Epithelial cell of esophagus (primary cell): ENCODE measurements around the gene IL18R1.
A peak's percentile ranks its signal among the peaks of the same experiment; 100 is the strongest.

Experiments used
- DNase-seq: peaks from one replicate; pipeline ENCODE4 v3.0.0; 2010; ENCODE audit warnings: low read depth
- H3K4me3 ChIP-seq: 2 replicates; pipeline ENCODE4 v1.5.1; 2011; ENCODE audit warnings: mild to moderate bottlenecking, low read length, control low read depth
- TF ChIP-seq, protein P1 (sequence below): IDR thresholded peaks from 2 replicates; pipeline ENCODE4 v1.5.1; 2011; ENCODE audit warnings: low read depth, mild to moderate bottlenecking, low read length, control low read depth, inconsistent platforms; ENCODE audit not compliant: insufficient read depth; ENCODE audit errors: missing control alignments

Gene IL18R1

DNA sequence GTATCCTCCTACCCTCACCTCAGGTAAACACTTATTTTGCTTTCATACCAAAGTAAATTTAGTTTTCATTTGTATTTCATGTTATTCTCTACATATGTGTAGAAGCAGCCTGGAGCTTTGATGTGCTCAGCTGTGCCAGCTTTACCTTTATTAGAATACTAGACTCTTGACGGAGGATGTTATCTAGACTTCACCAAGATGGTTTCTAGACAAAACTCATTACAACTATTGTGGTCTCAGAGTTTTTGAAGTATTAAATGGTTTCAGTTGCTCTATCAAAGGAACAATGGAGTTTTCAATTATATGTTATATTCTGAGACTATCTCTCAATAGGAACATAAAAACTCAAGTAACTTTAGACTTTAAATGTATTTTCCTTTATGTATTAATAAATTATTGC is 62.4 kb downstream of the IL18R1 start:
- no peak for DNase-seq
- TF ChIP-seq, protein P1, sequence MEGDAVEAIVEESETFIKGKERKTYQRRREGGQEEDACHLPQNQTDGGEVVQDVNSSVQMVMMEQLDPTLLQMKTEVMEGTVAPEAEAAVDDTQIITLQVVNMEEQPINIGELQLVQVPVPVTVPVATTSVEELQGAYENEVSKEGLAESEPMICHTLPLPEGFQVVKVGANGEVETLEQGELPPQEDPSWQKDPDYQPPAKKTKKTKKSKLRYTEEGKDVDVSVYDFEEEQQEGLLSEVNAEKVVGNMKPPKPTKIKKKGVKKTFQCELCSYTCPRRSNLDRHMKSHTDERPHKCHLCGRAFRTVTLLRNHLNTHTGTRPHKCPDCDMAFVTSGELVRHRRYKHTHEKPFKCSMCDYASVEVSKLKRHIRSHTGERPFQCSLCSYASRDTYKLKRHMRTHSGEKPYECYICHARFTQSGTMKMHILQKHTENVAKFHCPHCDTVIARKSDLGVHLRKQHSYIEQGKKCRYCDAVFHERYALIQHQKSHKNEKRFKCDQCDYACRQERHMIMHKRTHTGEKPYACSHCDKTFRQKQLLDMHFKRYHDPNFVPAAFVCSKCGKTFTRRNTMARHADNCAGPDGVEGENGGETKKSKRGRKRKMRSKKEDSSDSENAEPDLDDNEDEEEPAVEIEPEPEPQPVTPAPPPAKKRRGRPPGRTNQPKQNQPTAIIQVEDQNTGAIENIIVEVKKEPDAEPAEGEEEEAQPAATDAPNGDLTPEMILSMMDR: no peak
- no peak overlapping the region for H3K4me3 ChIP-seq

DNA sequence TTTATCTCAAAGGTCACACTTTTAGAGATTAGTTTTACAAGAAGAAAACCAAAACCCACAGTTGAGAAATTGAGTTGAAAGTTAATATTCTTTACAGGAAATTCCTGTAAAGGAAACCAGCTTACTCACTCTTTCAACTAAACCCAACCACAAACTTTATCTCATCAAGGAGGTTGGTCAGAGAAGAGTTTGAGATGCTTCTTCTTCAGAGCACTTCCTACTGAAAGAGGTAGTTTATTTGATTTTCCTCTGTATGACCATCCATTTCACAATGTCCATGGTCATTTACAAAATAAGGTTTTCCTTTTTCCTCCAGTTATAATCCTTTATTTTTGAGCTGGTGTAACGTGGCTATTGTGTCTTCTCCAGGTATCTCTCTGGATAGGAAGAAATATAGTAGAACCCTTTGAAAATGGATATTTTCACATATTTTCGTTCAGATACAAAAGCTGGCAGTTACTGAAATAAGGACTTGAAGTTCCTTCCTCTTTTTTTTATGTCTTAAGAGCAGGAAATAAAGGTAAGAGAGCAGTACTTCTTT is 62.9 kb downstream of the IL18R1 start:
- H3K4me3 ChIP-seq: no peak overlapping the region
- TF ChIP-seq, protein P1: no peak
- DNase-seq: no peak

- TF ChIP-seq, protein P1: no peak
- DNase-seq: no peak
- H3K4me3 ChIP-seq: no peak overlapping the region
These were observed 64.7 kb downstream of the IL18R1 start for GRCh38 chr2:102420290-102420689.

DNA sequence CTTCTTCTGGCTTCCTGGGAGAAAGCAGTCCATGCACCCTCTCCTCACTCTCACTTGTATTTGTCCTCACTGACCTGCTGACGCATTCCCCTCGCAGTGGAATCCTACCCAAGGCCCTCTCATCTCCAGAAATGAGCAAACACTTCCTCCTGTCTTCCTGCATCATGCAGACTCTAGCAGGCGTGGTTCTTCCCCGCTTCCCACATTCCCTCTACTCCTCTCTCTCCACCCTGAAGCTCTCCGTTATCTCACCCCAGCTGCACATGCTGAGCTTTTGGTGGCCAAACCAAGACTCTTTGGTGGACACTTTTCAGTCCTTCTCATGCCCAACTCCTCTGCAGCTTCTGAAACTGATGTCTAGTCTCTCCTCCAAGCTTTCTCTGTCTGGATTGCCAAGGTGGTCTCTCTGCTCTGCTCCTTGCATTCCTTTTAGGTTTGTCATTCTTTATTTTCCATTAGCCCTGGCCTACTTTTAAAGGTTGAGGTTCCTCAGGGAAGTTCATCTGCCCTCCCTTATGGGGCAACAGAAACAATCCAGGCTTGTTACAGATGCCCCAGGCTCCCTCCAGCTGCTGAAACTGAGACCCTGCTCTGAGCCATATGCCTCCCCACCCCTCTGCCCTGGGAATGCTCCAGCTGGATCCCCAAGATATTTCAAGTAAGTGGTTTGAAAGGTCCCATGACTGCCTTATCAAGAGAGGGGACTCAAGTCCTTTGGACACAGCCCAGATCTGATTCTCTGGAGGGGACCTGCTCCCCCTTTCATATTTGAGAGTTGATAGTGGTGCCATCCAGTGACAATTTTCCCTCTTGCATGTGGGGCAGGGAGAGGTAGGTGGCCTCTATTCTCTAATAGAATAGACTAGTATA is 66.5 kb downstream of the IL18R1 start:
- no peak overlapping the region for H3K4me3 ChIP-seq
- DNase-seq: no peak
- TF ChIP-seq, protein P1: no peak

DNA sequence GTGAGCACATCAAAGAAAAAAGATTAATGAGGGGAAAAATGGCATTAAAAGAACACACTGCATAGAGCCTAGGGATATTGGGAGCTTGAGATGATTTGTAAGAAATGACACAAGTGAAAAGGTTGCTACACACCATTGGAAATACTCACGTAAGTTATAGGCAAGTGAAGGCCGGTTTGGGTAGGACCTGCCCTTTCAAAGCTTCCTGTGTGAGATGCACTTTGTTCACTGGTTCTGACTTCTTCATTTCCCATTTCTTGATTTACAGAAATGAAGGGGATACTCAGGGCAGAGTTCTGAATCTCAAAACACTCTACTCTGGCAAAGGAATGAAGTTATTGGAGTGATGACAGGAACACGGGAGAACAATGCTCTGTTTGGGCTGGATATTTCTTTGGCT is 67.3 kb downstream of the IL18R1 start, which contains the start of gene IL18RAP:
TSS of gene IL18RAP (plus strand) at position 251 of the 400 bp plus-strand sequence. CDS start at position 369, 118 bp downstream.
- TF ChIP-seq, protein P1: no peak
- DNase-seq: peak; percentile 11
- H3K4me3 ChIP-seq: no peak within 1 kb of the TSS

DNA sequence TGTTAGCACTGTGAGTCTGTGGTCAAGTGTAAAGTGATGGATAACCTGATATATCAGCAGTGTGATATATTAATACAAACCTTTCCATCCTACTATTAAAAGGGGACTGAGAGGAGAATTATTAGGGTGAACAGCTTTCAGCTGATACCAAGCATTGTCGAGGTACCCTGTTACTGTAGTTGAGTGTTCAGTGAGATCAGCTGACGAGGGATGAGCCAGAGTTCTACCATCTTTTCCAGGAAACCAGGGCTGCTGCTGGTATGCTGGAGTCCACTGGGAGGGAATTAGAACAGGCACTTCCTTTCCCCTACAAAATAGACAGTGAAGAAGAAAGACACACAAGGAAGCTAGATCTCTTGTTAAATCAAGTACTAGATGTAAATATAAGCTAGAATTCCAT is 67.8 kb downstream of the IL18R1 start:
- no peak overlapping the region for H3K4me3 ChIP-seq
- TF ChIP-seq, protein P1: no peak
- DNase-seq: no peak

GRCh38 chr2:102424754-102425153 is 69.2 kb downstream of the IL18R1 start:
- H3K4me3 ChIP-seq: no peak overlapping the region
- TF ChIP-seq, protein P1: no peak
- no peak for DNase-seq
